ENCODE results near the gene GRID1.

DNA sequence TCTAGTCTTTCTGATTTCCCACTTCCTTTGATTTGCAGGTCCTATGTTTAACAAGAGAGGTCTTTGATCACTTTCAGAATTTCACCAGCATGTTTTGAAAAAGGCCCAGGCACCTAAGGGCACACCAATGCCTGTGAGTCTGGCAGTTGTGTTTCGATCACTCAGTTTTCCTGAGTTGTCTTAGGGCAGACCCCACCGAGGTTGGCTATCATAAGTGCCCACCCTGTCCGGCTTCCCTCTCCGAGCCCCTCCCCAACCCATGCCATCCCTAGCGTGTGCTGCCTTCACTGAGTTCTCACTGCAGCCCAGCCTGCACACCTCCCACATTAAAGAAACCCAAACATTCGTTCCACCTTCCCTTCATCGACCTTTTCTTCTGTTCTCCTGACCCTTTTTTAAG lies 257.9 kb downstream of the GRID1 start:
- TF ChIP-seq EZH2 (IDR thresholded peaks at IDR 0.05) (no peak), POLR2AphosphoS5 (IDR thresholded peaks at IDR 0.05; ENCODE audit: borderline replicate concordance, low read depth, low read length) (no peak), FOXP2 (optimal IDR thresholded peaks at IDR 0.05; ENCODE audit: control extremely low read depth, extremely low read length, insufficient read depth) (no peak)
